Ishikawa (cell line): ENCODE measurements around the gene GIT1.

Experiments used
- CEBPB ChIP-seq: IDR thresholded peaks from 2 replicates; pipeline ENCODE4 v1.6.1; 2012
- EP300 ChIP-seq: IDR thresholded peaks from 2 replicates; pipeline ENCODE4 v1.6.1; 2012; ENCODE audit warnings: borderline replicate concordance
- TF ChIP-seq, protein P1 (sequence below): IDR thresholded peaks from 2 replicates; pipeline ENCODE4 v1.6.1; 2012

DNA sequence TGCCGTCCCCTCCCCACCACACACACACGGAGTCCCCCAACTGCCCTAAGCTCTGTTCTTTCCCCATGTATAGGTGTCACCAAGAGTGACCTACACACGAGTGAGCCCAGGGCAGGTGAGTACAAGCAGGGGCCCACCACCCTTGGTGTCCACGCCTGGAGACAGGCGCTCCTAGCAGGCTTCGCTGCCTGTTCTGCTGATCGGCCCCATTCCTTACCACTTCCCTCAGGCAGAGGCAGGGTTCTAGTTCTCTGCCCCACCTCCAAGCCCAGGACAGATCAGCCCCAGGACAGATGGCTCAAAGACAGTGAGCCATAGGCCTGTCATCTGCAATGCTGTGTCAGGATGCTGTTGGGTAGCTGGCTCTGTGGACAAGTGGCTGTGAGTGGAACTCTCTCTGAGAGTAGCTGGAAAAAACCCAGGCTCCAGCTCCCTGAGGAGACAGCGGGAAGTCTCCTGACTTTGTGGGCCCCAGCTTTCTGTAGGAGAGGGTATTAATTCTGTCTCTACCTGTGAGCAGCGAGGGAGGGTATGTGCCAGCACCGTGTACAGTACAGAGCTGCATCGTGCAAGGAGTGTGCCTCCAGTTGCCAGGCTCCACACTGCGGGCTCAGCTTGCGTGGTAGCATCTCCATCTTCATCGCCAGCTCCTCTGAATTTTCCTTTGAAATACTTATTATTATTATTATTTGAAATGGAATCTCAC lies 20.1 kb downstream of the GIT1 start:
- no peak for TF ChIP-seq EP300
- TF ChIP-seq, protein P1, sequence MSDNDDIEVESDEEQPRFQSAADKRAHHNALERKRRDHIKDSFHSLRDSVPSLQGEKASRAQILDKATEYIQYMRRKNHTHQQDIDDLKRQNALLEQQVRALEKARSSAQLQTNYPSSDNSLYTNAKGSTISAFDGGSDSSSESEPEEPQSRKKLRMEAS: no peak
- TF ChIP-seq CEBPB: no peak
